GM18868 (cell line): ENCODE measurements around the gene COL13A1.

Experiments used
- ATAC-seq: cut with Tn5 transposase; IDR thresholded peaks from one replicate; pipeline ENCODE4 v1.9.1; 2021; ENCODE audit warnings: mild to moderate bottlenecking, moderate library complexity; ENCODE audit not compliant: unreplicated experiment

The COL13A1 gene

GRCh38 chr10:69844698-69845097 lies 43.0 kb downstream of the COL13A1 start:
- ATAC-seq = no peak

- ATAC-seq = no peak
These were observed 44.0 kb downstream of the COL13A1 start for GRCh38 chr10:69845574-69846292.

GRCh38 chr10:69846293-69846921 lies 44.7 kb downstream of the COL13A1 start:
- ATAC-seq = no peak

GRCh38 chr10:69847458-69847857 lies 45.8 kb downstream of the COL13A1 start:
- no peak for ATAC-seq

GRCh38 chr10:69847883-69848282 lies 46.2 kb downstream of the COL13A1 start:
- ATAC-seq = no peak

- ATAC-seq = no peak
These were observed 46.7 kb downstream of the COL13A1 start for GRCh38 chr10:69848454-69848853.

- ATAC-seq = no peak
These were observed 48.1 kb downstream of the COL13A1 start for GRCh38 chr10:69849825-69850224.

- no peak for ATAC-seq
These were observed 48.7 kb downstream of the COL13A1 start for GRCh38 chr10:69850440-69850839.

- no peak for ATAC-seq
These were observed 49.6 kb downstream of the COL13A1 start for GRCh38 chr10:69851306-69851705.

- no peak for ATAC-seq
These were observed 51.4 kb downstream of the COL13A1 start for GRCh38 chr10:69853064-69853463.

GRCh38 chr10:69854511-69855345 lies 53.0 kb downstream of the COL13A1 start:
- ATAC-seq = no peak

- no peak for ATAC-seq
These were observed 53.8 kb downstream of the COL13A1 start for GRCh38 chr10:69855346-69856111.

GRCh38 chr10:69856601-69857166 lies 55.0 kb downstream of the COL13A1 start:
- ATAC-seq = no peak

GRCh38 chr10:69858201-69858600 lies 56.5 kb downstream of the COL13A1 start:
- ATAC-seq = no peak

GRCh38 chr10:69860271-69860670 lies 58.6 kb downstream of the COL13A1 start:
- ATAC-seq = no peak

GRCh38 chr10:69861251-69862240 lies 59.8 kb downstream of the COL13A1 start:
- ATAC-seq = no peak

GRCh38 chr10:69862882-69863530 lies 61.3 kb downstream of the COL13A1 start:
- ATAC-seq = no peak

GRCh38 chr10:69863580-69863979 lies 61.9 kb downstream of the COL13A1 start:
- no peak for ATAC-seq

GRCh38 chr10:69864321-69864720 lies 62.6 kb downstream of the COL13A1 start:
- ATAC-seq = no peak
